SK-N-SH treated with all-trans-retinoic acid at 6 μM for 48 hours (cell line): ENCODE measurements around the gene COL6A2.

Source experiments
- ATAC-seq: fragments of 200-7000 bp; cut with Tn5 transposase; 3 replicates; pipeline ENCODE4 v1.9.1; 2020; ENCODE audit warnings: mild to moderate bottlenecking, moderate library complexity
- BACH2 ChIP-seq: fragments of 250-450 bp; sonication (Bioruptor Pico); IDR thresholded peaks from 2 replicates; pipeline ENCODE4 v1.9.0; 2021; ENCODE audit warnings: mild to moderate bottlenecking, borderline replicate concordance
- CSDC2 ChIP-seq: fragments of 250-450 bp; sonication (Bioruptor Pico); IDR thresholded peaks from 2 replicates; pipeline ENCODE4 v1.5.0; 2020; ENCODE audit warnings: mild to moderate bottlenecking, moderate library complexity
- ESRRG ChIP-seq: fragments of 250-450 bp; sonication (Bioruptor Pico); IDR thresholded peaks from 2 replicates; pipeline ENCODE4 v1.6.1; 2021; ENCODE audit warnings: mild to moderate bottlenecking
- ISL1 ChIP-seq: fragments of 250-450 bp; sonication (Bioruptor Pico); IDR thresholded peaks from 2 replicates; pipeline ENCODE4 v2.1.2; 2022; ENCODE audit warnings: mild to moderate bottlenecking, moderate library complexity
- OSR1 ChIP-seq: fragments of 250-450 bp; sonication (Bioruptor Pico); IDR thresholded peaks from 2 replicates; pipeline ENCODE4 v1.8.0; 2022; ENCODE audit warnings: moderate library complexity, mild to moderate bottlenecking, inconsistent platforms
- PATZ1 ChIP-seq: fragments of 250-450 bp; sonication (Bioruptor Pico); IDR thresholded peaks from 2 replicates; pipeline ENCODE4 v1.8.0; 2020; ENCODE audit warnings: mild to moderate bottlenecking, moderate library complexity, borderline replicate concordance
- PPARA ChIP-seq: fragments of 250-450 bp; sonication (Bioruptor Pico); IDR thresholded peaks from 2 replicates; pipeline ENCODE4 v1.5.0; 2020; ENCODE audit warnings: mild to moderate bottlenecking, borderline replicate concordance
- RARB ChIP-seq: fragments of 250-450 bp; sonication (Bioruptor Pico); IDR thresholded peaks from 2 replicates; pipeline ENCODE4 v1.8.0; 2021; ENCODE audit warnings: mild to moderate bottlenecking, moderate library complexity
- SNAI2 ChIP-seq: fragments of 250-450 bp; sonication (Bioruptor Pico); IDR thresholded peaks from 2 replicates; pipeline ENCODE4 v1.5.0; 2020; ENCODE audit warnings: mild to moderate bottlenecking, moderate library complexity
- TCF4 ChIP-seq: fragments of 250-450 bp; sonication (Bioruptor Pico); IDR thresholded peaks from 2 replicates; pipeline ENCODE4 v1.8.0; 2021; ENCODE audit warnings: mild to moderate bottlenecking, moderate library complexity, borderline replicate concordance
- TOX ChIP-seq: fragments of 250-450 bp; sonication (Bioruptor Pico); IDR thresholded peaks from 2 replicates; pipeline ENCODE4 v1.8.0; 2021; ENCODE audit warnings: mild to moderate bottlenecking, moderate library complexity, borderline replicate concordance
- TSHZ2 ChIP-seq: fragments of 250-450 bp; sonication (Bioruptor Pico); IDR thresholded peaks from 2 replicates; pipeline ENCODE4 v1.5.0; 2020; ENCODE audit warnings: mild to moderate bottlenecking, moderate library complexity
- ZC3H10 ChIP-seq: fragments of 250-450 bp; sonication (Bioruptor Pico); IDR thresholded peaks from 2 replicates; pipeline ENCODE4 v1.5.1; 2021; ENCODE audit warnings: mild to moderate bottlenecking, moderate library complexity
- ZFP3 ChIP-seq: fragments of 250-450 bp; sonication (Bioruptor Pico); IDR thresholded peaks from 2 replicates; pipeline ENCODE4 v1.5.0; 2020; ENCODE audit warnings: mild to moderate bottlenecking, moderate library complexity
- ZFP30 ChIP-seq: fragments of 450-650 bp; formaldehyde crosslinking; IDR thresholded peaks from 2 replicates; pipeline ENCODE4 v1.5.0; 2022; ENCODE audit warnings: mild to moderate bottlenecking, moderate library complexity
- ZNF565 ChIP-seq: fragments of 450-650 bp; formaldehyde crosslinking; conservative IDR thresholded peaks from 2 replicates; pipeline ENCODE4 v1.5.0; 2020; ENCODE audit warnings: low read depth, mild to moderate bottlenecking, moderate library complexity
- ZNF8 ChIP-seq: fragments of 450-650 bp; formaldehyde crosslinking; IDR thresholded peaks from 2 replicates; pipeline ENCODE4 v1.5.0; 2020; ENCODE audit warnings: mild to moderate bottlenecking, moderate library complexity
- TF ChIP-seq, protein P1 (sequence below): fragments of 250-450 bp; sonication (Bioruptor Pico); IDR thresholded peaks from 2 replicates; pipeline ENCODE4 v1.5.1; 2020; ENCODE audit warnings: low read depth, mild to moderate bottlenecking, moderate library complexity

COL6A2 gene

DNA sequence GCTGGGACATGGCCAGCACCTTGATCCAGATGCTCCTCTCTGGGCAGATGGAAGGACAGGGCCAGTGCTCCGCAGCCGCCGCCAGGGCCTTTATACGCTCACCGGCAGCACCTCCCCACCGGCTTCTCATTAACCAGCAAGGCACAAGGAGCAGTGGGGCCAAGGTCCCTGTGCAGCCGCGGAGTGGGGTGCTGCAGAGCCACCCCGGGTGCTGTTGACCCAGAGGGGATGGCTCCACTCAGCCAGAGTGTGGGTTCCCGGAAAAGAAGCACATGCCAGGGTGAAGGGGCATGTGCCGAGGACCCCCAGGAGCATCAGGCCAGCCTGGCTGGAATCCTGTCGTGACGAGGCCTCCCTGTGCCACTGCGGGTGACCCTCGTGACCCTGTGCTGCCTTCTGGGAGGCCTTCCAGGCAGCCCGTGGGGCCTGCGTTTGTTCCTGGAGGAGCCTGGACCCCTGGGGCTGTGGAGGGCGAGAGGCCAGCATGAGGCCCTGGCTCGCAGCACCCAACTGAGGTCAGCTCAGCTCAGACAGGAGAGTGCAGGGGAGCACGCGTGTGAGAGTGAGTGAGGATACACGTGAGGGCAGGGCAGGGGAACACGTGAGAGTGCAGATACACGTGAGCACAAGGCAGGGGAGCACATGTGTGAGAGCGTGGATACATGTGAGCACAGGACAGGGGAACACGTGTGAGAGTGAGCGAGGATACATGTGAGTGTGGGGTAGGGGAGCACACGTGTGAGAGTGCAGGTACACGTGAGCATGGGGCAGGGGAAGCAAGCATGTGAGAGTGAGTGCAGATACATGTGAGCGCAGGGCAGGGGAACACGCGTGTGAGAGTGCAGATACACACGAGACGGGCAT, 57.8 kb downstream of the COL6A2 start, which contains the start of gene FTCD:
Gene FTCD (minus strand): TSS at position 66 of the 864 bp plus-strand sequence. CDS start 56 bp downstream, at position 10.
- TF ChIP-seq RARB (CRISPR knock-in tag) (no peak), ZNF8 (CRISPR knock-in tag) (no peak), ESRRG (no peak), TOX (CRISPR knock-in tag) (no peak), SNAI2 (CRISPR knock-in tag) (no peak), BACH2 (CRISPR knock-in tag) (no peak)
- ATAC-seq, result no peak

DNA sequence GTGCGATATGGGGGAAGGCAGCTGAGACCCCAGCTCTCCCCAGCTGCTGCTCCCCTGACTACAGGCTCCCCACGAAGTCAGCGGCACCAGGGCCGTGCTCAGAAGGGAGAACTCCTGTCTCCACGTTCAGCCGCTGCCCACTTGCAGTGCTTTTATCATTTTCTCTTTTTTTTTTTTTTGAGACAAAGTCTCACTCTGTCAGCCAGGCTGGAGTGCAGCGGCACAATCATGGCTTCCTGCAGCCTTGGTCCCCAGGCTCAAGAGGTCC, 58.4 kb downstream of the COL6A2 start:
- ATAC-seq, result no peak
- no peak for TF ChIP-seq PATZ1 (CRISPR knock-in tag)
- TF ChIP-seq TCF4 (CRISPR knock-in tag), result no peak

DNA sequence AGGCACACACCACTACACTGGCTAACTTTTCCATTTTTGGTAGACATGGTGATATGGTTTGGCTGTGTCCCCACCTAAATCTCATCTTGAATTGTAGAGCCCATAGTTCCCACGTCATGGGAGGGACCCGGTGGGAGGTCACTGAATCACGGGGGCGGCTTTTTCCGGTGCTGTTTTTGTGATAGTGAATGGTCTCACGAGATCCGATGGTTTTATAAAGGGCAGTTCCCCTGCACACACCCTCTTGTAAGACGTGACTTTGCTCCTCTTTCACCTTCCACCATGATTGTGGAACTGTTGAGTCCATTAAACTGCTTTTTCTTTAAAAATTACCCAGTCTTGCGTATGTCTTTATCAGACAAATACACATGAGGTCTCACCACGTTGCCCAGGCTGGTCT, 58.8 kb downstream of the COL6A2 start:
- no peak for ATAC-seq
- TF ChIP-seq PATZ1 (CRISPR knock-in tag) (no peak), RARB (CRISPR knock-in tag) (no peak)
- TF ChIP-seq, all 23 proteins: peak for 0

- TF ChIP-seq TCF4 (CRISPR knock-in tag), result no peak
- no peak for TF ChIP-seq ZFP3
- no peak for TF ChIP-seq CSDC2 (CRISPR knock-in tag)
- TF ChIP-seq TSHZ2 (CRISPR knock-in tag), result no peak
- TF ChIP-seq OSR1, result no peak
- no peak for TF ChIP-seq RARB (CRISPR knock-in tag)
- no peak for TF ChIP-seq PATZ1 (CRISPR knock-in tag)
- TF ChIP-seq ESRRG, result no peak
- no peak for TF ChIP-seq ZNF8 (CRISPR knock-in tag)
- TF ChIP-seq ISL1, result no peak
- TF ChIP-seq, protein P1, sequence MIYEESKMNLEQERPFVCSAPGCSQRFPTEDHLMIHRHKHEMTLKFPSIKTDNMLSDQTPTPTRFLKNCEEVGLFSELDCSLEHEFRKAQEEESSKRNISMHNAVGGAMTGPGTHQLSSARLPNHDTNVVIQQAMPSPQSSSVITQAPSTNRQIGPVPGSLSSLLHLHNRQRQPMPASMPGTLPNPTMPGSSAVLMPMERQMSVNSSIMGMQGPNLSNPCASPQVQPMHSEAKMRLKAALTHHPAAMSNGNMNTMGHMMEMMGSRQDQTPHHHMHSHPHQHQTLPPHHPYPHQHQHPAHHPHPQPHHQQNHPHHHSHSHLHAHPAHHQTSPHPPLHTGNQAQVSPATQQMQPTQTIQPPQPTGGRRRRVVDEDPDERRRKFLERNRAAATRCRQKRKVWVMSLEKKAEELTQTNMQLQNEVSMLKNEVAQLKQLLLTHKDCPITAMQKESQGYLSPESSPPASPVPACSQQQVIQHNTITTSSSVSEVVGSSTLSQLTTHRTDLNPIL (CRISPR knock-in tag), result no peak
- TF ChIP-seq ZNF565 (CRISPR knock-in tag), result no peak
- no peak for TF ChIP-seq ZFP30
- TF ChIP-seq PPARA (CRISPR knock-in tag), result no peak
- TF ChIP-seq ZC3H10 (CRISPR knock-in tag), result no peak
- ATAC-seq, result no peak
These were observed 59.6 kb downstream of the COL6A2 start for GRCh38 chr21:46157396-46157986.
